HFFc6 (cell line): Measurements from ENCODE around the gene EPHB4. TPM values are rescaled to one million over a fixed set of nuclear protein-coding genes. Genes with fewer than 3 reads are reported as not detected.

ENCODE experiments used
- DNase-seq: peaks from one replicate; pipeline ENCODE4 v3.0.0-alpha.2; 2018
- H3K27ac Mint-ChIP-seq: 2 replicates; pipeline ENCODE4 v1.8.0; 2020; ENCODE audit warnings: mild to moderate bottlenecking, mixed read lengths
- H3K27me3 Mint-ChIP-seq: 2 replicates; pipeline ENCODE4 v1.8.0; 2021; ENCODE audit warnings: mild to moderate bottlenecking, moderate library complexity, mixed read lengths; ENCODE audit not compliant: insufficient read depth
- H3K36me3 Mint-ChIP-seq: 2 replicates; pipeline ENCODE4 v1.8.0; 2021; ENCODE audit warnings: low read depth, mixed read lengths
- H3K4me1 Mint-ChIP-seq: 2 replicates; pipeline ENCODE4 v1.8.0; 2020; ENCODE audit warnings: low read depth, mixed read lengths
- H3K4me3 Mint-ChIP-seq: 2 replicates; pipeline ENCODE4 v1.8.0; 2020; ENCODE audit warnings: mild to moderate bottlenecking, moderate library complexity, mixed read lengths
- H3K9me3 Mint-ChIP-seq: 2 replicates; pipeline ENCODE4 v1.8.0; 2020; ENCODE audit warnings: mild to moderate bottlenecking, mixed read lengths
- total RNA-seq, 6 experiments: library from RNA; stranded (reverse); fragmentation: NEBNext Ultra II Directional; extraction: Animal tissue kit (Norgen Biotek cat#: 25700); gene quantifications; 2 replicates in 1 of 6; 3 replicates in 5 of 6; pipeline ENCODE4 v1.2.3, GENCODE V29; 2021
- TF ChIP-seq, protein P1 (sequence below): fragments of 200-600 bp; sonication (generic); IDR thresholded peaks from 2 replicates; pipeline ENCODE4 v1.5.0; 2021; ENCODE audit warnings: antibody characterized with exemption, mild to moderate bottlenecking

The EPHB4 gene
- total RNA-seq, 6 experiments from 2014 or later: 3.8 to 10.0 (median 4.6) TPM

- no peak overlapping the region for H3K4me3 Mint-ChIP-seq
- no peak overlapping the region for H3K27ac Mint-ChIP-seq
- no peaks in the 10 kb centered on the region for H3K36me3 Mint-ChIP-seq
- peaks cover 14% of the 10 kb centered on the region for H3K27me3 Mint-ChIP-seq
- peaks cover 11% of the 10 kb centered on the region for H3K4me1 Mint-ChIP-seq
- no peaks in the 10 kb centered on the region for H3K9me3 Mint-ChIP-seq
- TF ChIP-seq, protein P1, sequence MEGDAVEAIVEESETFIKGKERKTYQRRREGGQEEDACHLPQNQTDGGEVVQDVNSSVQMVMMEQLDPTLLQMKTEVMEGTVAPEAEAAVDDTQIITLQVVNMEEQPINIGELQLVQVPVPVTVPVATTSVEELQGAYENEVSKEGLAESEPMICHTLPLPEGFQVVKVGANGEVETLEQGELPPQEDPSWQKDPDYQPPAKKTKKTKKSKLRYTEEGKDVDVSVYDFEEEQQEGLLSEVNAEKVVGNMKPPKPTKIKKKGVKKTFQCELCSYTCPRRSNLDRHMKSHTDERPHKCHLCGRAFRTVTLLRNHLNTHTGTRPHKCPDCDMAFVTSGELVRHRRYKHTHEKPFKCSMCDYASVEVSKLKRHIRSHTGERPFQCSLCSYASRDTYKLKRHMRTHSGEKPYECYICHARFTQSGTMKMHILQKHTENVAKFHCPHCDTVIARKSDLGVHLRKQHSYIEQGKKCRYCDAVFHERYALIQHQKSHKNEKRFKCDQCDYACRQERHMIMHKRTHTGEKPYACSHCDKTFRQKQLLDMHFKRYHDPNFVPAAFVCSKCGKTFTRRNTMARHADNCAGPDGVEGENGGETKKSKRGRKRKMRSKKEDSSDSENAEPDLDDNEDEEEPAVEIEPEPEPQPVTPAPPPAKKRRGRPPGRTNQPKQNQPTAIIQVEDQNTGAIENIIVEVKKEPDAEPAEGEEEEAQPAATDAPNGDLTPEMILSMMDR: no peak
- no peak for DNase-seq
Observed at GRCh38 chr7:100832281-100832633, 4.9 kb upstream of the EPHB4 start.

DNA sequence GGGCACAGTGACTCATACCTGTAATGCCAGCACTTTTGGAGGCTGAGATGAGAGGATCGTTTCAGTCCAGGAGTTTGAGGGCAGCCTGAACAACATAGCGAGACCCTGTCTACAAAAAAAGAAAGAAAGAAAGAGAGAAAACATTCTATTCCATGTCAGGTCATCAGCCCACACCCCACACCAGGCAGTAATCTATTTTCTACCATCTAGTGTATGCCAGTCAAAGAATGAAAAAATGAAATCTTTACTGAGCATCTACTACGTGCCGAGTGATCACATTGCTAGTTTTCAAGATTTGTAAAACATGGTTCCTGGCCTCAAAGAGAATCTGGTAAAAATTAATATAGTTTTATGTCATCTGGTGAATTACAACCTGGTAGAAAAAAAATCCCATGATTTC is 3.1 kb upstream of the EPHB4 start:
- no peak overlapping the region for H3K27ac Mint-ChIP-seq
- H3K4me1 Mint-ChIP-seq: peaks cover 18% of the 10 kb centered on the region
- H3K4me3 Mint-ChIP-seq: no peak overlapping the region
- peaks cover 25% of the 10 kb centered on the region for H3K27me3 Mint-ChIP-seq
- no peaks in the 10 kb centered on the region for H3K9me3 Mint-ChIP-seq
- TF ChIP-seq, protein P1: no peak
- H3K36me3 Mint-ChIP-seq: no peaks in the 10 kb centered on the region
- DNase-seq: no peak

GRCh38 chr7:100829150-100829716 is 1.9 kb upstream of the EPHB4 start:
- no peak for DNase-seq
- Mint-ChIP-seq H3K36me3 (no peaks in the 10 kb centered on the region), H3K27ac (no peak overlapping the region), H3K9me3 (no peaks in the 10 kb centered on the region), H3K4me3 (no peak overlapping the region), H3K27me3 (peaks cover 25% of the 10 kb centered on the region), H3K4me1 (peaks cover 28% of the 10 kb centered on the region)
- TF ChIP-seq, protein P1: no peak

DNA sequence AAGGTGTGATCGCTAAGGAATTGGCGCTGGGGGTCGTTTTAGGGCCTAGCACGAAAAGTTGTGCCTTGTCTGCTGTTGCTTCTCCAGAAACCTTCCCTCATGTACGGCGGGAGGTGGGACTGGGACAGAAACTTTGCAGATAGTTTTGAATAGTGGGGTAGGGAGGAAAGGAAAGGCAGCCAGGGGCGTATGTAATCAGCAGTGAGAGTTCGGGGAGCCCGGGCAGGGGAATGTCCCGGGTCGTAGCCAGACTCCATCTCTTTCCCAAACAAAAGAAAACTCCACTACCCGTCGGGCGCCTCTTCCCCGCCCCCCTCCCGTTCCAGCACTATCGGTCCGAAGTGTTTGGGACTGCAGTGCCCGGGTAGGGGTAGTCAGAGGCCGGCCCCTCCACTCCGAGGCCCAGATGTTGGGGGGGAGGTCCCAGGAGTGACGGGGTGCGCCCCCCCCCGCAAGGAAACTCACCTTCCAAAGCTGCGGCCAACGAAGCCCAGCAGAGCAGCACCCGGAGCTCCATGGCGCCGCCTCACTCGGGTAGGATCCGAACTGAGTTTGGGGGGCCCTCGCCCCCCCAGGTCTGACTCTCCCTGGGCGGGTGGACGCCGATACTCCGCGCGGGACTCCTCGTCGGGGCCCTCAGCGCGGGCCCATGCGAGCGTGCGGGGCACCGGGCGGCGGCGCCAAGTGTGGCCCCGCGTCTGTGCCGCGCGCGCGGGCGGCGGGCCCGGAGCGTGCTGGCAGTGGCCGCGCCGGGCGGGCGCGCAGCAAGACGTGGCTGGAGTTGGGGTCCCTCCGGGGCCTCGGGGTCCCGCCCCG is 601 bp downstream of the EPHB4 start:
- no peak for DNase-seq
- Mint-ChIP-seq H3K4me1 (peaks cover 28% of the 10 kb centered on the region), H3K9me3 (no peaks in the 10 kb centered on the region), H3K27me3 (peaks cover 29% of the 10 kb centered on the region), H3K27ac (peak overlapping the region; percentile 59), H3K36me3 (no peaks in the 10 kb centered on the region), H3K4me3 (peak overlapping the region; percentile 91)
- TF ChIP-seq, protein P1: no peak

GRCh38 chr7:100825751-100826513 is 1.4 kb downstream of the EPHB4 start:
- H3K4me3 Mint-ChIP-seq: peak overlapping the region; percentile 91
- no peaks in the 10 kb centered on the region for H3K36me3 Mint-ChIP-seq
- peak; percentile 49 for DNase-seq
- H3K27me3 Mint-ChIP-seq: peaks cover 27% of the 10 kb centered on the region
- H3K4me1 Mint-ChIP-seq: peaks cover 28% of the 10 kb centered on the region
- peak overlapping the region; percentile 59 for H3K27ac Mint-ChIP-seq
- H3K9me3 Mint-ChIP-seq: no peaks in the 10 kb centered on the region
- TF ChIP-seq, protein P1: peak; percentile 52
